Activated CD8-positive, alpha-beta T cell treated with anti-CD3 and anti-CD28 coated beads, Interleukin-2, amount 10 ng/mL, durations not matched to agents 7 days and 5 days (primary cell): Measurements from ENCODE around the gene SLC23A2. TPM values are rescaled to one million over a fixed set of nuclear protein-coding genes. Genes with fewer than 3 reads are reported as not detected.
"Not testable (repeated sequence)": the region's sequence is repeated elsewhere in the genome, so short reads cannot be mapped to it uniquely, and the experiment has no call there.

ENCODE experiments used
- ATAC-seq: fragments of 150-1000 bp; cut with Tn5 transposase; one replicate; pipeline ENCODE4 v1.10.0; 2021; ENCODE audit warnings: moderate library complexity
- CTCF ChIA-PET: fragments of 350-600 bp; sonication (Branson Sonifier 250); formaldehyde crosslinking; loops from one replicate; lab custom pipeline; 2021; ENCODE audit warnings: antibody characterized with exemption; lab: Charles Lee
- POLR2A ChIA-PET: fragments of 350-600 bp; sonication (Branson Sonifier 250); formaldehyde crosslinking; loops from one replicate; lab custom pipeline; 2021; ENCODE audit warnings: antibody characterized with exemption; lab: Charles Lee
- DNase-seq: peaks from one replicate; pipeline ENCODE4 v3.0.0-alpha.2; 2020
- H3K27ac Mint-ChIP-seq: one replicate; pipeline ENCODE4 v1.8.0; 2021; ENCODE audit warnings: mild to moderate bottlenecking, mixed read lengths
- H3K27me3 Mint-ChIP-seq: one replicate; pipeline ENCODE4 v1.8.0; 2021; ENCODE audit warnings: low read depth, mixed read lengths
- H3K36me3 Mint-ChIP-seq: one replicate; pipeline ENCODE4 v1.8.0; 2021; ENCODE audit warnings: low read depth, mixed read lengths
- H3K4me1 Mint-ChIP-seq: one replicate; pipeline ENCODE4 v1.8.0; 2021; ENCODE audit warnings: low read depth, mixed read lengths
- H3K4me3 Mint-ChIP-seq: one replicate; pipeline ENCODE4 v1.8.0; 2021; ENCODE audit warnings: mild to moderate bottlenecking, mixed read lengths
- H3K9me3 Mint-ChIP-seq: one replicate; pipeline ENCODE4 v1.8.0; 2022; ENCODE audit warnings: mixed read lengths; ENCODE audit not compliant: insufficient read depth
- total RNA-seq, 2 experiments: library from RNA; stranded (reverse); gene quantifications; one replicate each; pipeline ENCODE4 v1.2.3, GENCODE V29; 2021

Gene SLC23A2
- total RNA-seq, 2 experiments from 2014 or later: 14.7 to 16.7 TPM

DNA sequence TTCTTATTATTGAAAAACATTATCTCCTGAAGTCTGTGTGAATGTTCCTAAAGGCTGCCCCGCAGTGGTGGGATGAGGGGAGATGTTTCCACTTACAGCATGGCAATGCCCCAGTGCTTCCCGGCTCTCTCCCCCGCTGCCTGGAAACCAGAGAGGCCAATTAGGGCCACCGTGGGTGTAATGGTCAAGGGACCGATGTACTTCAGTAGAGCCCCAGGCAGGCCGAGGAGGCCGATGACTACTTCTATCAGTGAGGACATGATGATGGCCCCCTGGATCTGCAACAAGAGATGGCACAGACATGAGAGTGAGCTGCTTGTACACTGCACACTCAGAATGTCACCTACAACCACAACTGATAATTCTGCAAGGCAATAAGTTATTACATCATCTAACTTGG, 117.8 kb downstream of the SLC23A2 start:
- POLR2A ChIA-PET: interaction anchor here (1.0 kb wide), 1 partner anchor 27 kb away, joined by 3 read pairs; no protein-coding TSS in a partner anchor
- ATAC-seq (no peak), DNase-seq (no peak)
- Mint-ChIP-seq H3K27me3 (no peaks in the 10 kb centered on the region), H3K27ac (no peak overlapping the region), H3K36me3 (peaks cover 31% of the 10 kb centered on the region), H3K4me3 (no peak overlapping the region), H3K4me1 (peaks cover 34% of the 10 kb centered on the region), H3K9me3 (no peaks in the 10 kb centered on the region)
- CTCF ChIA-PET: no interaction called here

- Mint-ChIP-seq H3K4me1 (peaks cover 34% of the 10 kb centered on the region), H3K27ac (no peak overlapping the region), H3K4me3 (no peak overlapping the region), H3K9me3 (no peaks in the 10 kb centered on the region), H3K27me3 (no peaks in the 10 kb centered on the region), H3K36me3 (peaks cover 31% of the 10 kb centered on the region)
- ChIA-PET POLR2A (no interaction called here), CTCF (no interaction called here)
- ATAC-seq (no peak), DNase-seq (no peak)
Measured at GRCh38 chr20:4883051-4883450, 118.3 kb downstream of the SLC23A2 start.

DNA sequence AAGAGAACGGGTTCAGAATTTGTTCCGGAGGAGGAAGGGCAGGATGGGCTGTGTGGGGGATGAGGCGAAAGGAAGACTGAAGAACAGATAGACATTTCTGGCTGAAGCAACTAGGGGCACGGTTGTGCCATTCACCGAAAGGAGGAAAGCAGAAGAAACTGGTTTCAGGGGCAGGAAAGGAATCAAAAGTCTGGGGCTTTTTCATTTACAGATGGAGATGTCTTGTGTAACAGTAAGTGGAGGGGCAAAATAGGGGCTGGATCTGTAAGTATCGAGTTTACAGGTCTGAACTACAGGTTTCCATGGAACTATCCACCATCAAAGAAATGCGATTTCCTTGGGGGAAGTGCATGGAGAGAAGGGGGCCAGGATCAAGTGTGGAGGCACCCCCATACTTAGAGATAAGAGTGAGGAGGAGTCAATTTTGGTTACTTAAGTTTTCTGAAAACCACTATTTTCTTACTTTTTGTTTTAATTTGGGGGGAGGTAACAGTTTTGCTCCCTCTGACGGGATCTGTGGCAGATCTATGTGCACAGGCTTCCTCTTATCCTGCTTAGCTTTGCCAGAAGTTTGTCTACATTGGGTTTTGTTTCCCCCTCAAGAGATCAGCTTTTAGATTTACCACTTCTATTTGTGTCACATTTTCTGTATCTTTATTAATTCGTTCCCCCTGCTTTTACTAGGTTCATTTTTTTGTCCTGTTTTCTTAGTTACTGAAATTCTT, 120.1 kb downstream of the SLC23A2 start:
- Mint-ChIP-seq H3K4me1 (peaks cover 32% of the 10 kb centered on the region), H3K27me3 (no peaks in the 10 kb centered on the region), H3K36me3 (peaks cover 31% of the 10 kb centered on the region), H3K27ac (peak overlapping the region; percentile 40), H3K9me3 (no peaks in the 10 kb centered on the region), H3K4me3 (no peak overlapping the region)
- no peak for DNase-seq
- ChIA-PET CTCF (interaction anchor here (1.3 kb wide), 1 partner anchor 11 kb away, joined by 3 read pairs; no protein-coding TSS in a partner anchor), POLR2A (interaction anchor here (0.6 kb wide), 1 partner anchor 49 kb away, joined by 3 read pairs; no protein-coding TSS in a partner anchor)
- no peak for ATAC-seq

- peaks cover 21% of the 10 kb centered on the region for H3K4me1 Mint-ChIP-seq
- CTCF ChIA-PET: no interaction called here
- H3K27ac Mint-ChIP-seq: peak overlapping the region; percentile 5
Measured at GRCh38 chr20:4880051-4880450, 121.3 kb downstream of the SLC23A2 start.

DNA sequence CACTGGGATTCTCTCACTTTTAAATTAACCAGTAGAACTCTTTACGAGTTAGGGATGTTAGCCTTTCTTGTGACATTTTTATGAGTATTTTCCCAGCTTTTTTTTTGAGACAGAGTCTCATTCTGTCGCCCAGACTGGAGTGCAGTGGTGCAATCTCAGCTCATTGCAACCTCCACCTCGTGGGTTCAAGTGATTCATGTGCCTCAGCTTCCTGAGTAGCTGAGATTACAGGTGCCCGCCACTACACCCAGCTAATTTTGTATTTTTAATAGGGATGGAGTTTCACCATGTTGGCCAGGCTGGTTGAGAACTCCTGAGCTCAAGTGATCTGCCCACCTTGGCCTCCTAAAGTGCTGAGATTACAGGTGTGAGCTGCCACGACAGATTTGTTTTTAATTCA, 123.2 kb downstream of the SLC23A2 start:
- H3K9me3 Mint-ChIP-seq, H3K27ac Mint-ChIP-seq, DNase-seq, ATAC-seq, H3K4me3 Mint-ChIP-seq, H3K27me3 Mint-ChIP-seq: not testable (repeated sequence)
- H3K4me1 Mint-ChIP-seq: peaks cover 21% of the 10 kb centered on the region
- CTCF ChIA-PET: interaction anchor here (1.1 to 1.3 kb wide), 2 partner anchors 78 to 138 kb away, joined by 3 to 4 read pairs; no protein-coding TSS in a partner anchor
- POLR2A ChIA-PET: interaction anchor here (0.6 kb wide), 1 partner anchor 65 kb away, joined by 4 read pairs; no protein-coding TSS in a partner anchor
- H3K36me3 Mint-ChIP-seq: peaks cover 27% of the 10 kb centered on the region

More at GRCh38 chr20:4880051-4880450, 121.3 kb downstream of the SLC23A2 start:
- Mint-ChIP-seq H3K9me3 (no peaks in the 10 kb centered on the region), H3K36me3 (peaks cover 31% of the 10 kb centered on the region), H3K27me3 (no peaks in the 10 kb centered on the region), H3K4me3 (no peak overlapping the region)
- DNase-seq (no peak), ATAC-seq (no peak)
- POLR2A ChIA-PET: no interaction called here

GRCh38 chr20:4876731-4877130, 124.6 kb downstream of the SLC23A2 start:
- ChIA-PET CTCF (interaction anchor here (0.6 kb wide), 1 partner anchor 211 kb away, joined by 3 read pairs; no protein-coding TSS in a partner anchor), POLR2A (no interaction called here)
- no peak for ATAC-seq
- Mint-ChIP-seq H3K4me3 (no peak overlapping the region), H3K27ac (peak overlapping the region; percentile 2), H3K9me3 (no peaks in the 10 kb centered on the region), H3K27me3 (no peaks in the 10 kb centered on the region), H3K36me3 (peaks cover 23% of the 10 kb centered on the region), H3K4me1 (peaks cover 19% of the 10 kb centered on the region)
- DNase-seq: no peak

- no peaks in the 10 kb centered on the region for H3K27me3 Mint-ChIP-seq
- no peak overlapping the region for H3K4me3 Mint-ChIP-seq
- ATAC-seq (no peak), DNase-seq (no peak)
- POLR2A ChIA-PET: no interaction called here
- CTCF ChIA-PET: no interaction called here
- peaks cover 14% of the 10 kb centered on the region for H3K4me1 Mint-ChIP-seq
- peaks cover 19% of the 10 kb centered on the region for H3K36me3 Mint-ChIP-seq
- no peak overlapping the region for H3K27ac Mint-ChIP-seq
- no peaks in the 10 kb centered on the region for H3K9me3 Mint-ChIP-seq
Measured at GRCh38 chr20:4876301-4876700, 125.0 kb downstream of the SLC23A2 start.

- ChIA-PET POLR2A (interaction anchor here (0.7 kb wide), 1 partner anchor 218 kb away, joined by 3 read pairs; no protein-coding TSS in a partner anchor), CTCF (no interaction called here)
- DNase-seq (no peak), ATAC-seq (no peak)
- Mint-ChIP-seq H3K27me3 (no peaks in the 10 kb centered on the region), H3K27ac (no peak overlapping the region), H3K4me3 (no peak overlapping the region), H3K9me3 (no peaks in the 10 kb centered on the region), H3K4me1 (peaks cover 8% of the 10 kb centered on the region), H3K36me3 (peaks cover 12% of the 10 kb centered on the region)
Measured at GRCh38 chr20:4875578-4876067, 125.7 kb downstream of the SLC23A2 start.

GRCh38 chr20:4873396-4873795, 127.9 kb downstream of the SLC23A2 start:
- H3K36me3 Mint-ChIP-seq: peaks cover 4% of the 10 kb centered on the region
- H3K4me3 Mint-ChIP-seq: no peak overlapping the region
- DNase-seq: no peak
- peaks cover 3% of the 10 kb centered on the region for H3K4me1 Mint-ChIP-seq
- ChIA-PET POLR2A (no interaction called here), CTCF (no interaction called here)
- no peaks in the 10 kb centered on the region for H3K27me3 Mint-ChIP-seq
- H3K27ac Mint-ChIP-seq: no peak overlapping the region
- no peaks in the 10 kb centered on the region for H3K9me3 Mint-ChIP-seq
- no peak for ATAC-seq

- Mint-ChIP-seq H3K27me3 (no peaks in the 10 kb centered on the region), H3K27ac (no peak overlapping the region), H3K9me3 (no peaks in the 10 kb centered on the region), H3K4me3 (no peak overlapping the region), H3K36me3 (peaks cover 8% of the 10 kb centered on the region), H3K4me1 (peaks cover 8% of the 10 kb centered on the region)
- POLR2A ChIA-PET: no interaction called here
- ATAC-seq: no peak
- CTCF ChIA-PET: no interaction called here
- DNase-seq: no peak
Measured at GRCh38 chr20:4871486-4871885, 129.8 kb downstream of the SLC23A2 start.

GRCh38 chr20:4870906-4871305, 130.4 kb downstream of the SLC23A2 start:
- H3K27me3 Mint-ChIP-seq: no peaks in the 10 kb centered on the region
- peaks cover 8% of the 10 kb centered on the region for H3K36me3 Mint-ChIP-seq
- ChIA-PET POLR2A (no interaction called here), CTCF (no interaction called here)
- no peak overlapping the region for H3K4me3 Mint-ChIP-seq
- ATAC-seq (no peak), DNase-seq (no peak)
- H3K4me1 Mint-ChIP-seq: peaks cover 8% of the 10 kb centered on the region
- no peak overlapping the region for H3K27ac Mint-ChIP-seq
- H3K9me3 Mint-ChIP-seq: no peaks in the 10 kb centered on the region
